PC-9 (cell line): ENCODE results near the gene LENG1. TPM values are rescaled to one million over a fixed set of nuclear protein-coding genes. Genes with fewer than 3 reads are reported as not detected.

Experiments
- BruUV-seq: library from RNA; stranded (reverse); fragments of 400-500 nt; replicated peaks from 2 replicates; lab custom pipeline; 2021; lab: Mats Ljungman, UMichigan
- CTCF ChIA-PET: fragments of 300-600 bp; sonication (Branson Sonifier 250); formaldehyde crosslinking; loops from one replicate; lab custom pipeline; 2022; ENCODE audit warnings: antibody characterized with exemption; lab: Charles Lee
- POLR2A ChIA-PET: fragments of 300-600 bp; sonication (Branson Sonifier 250); formaldehyde crosslinking; loops from one replicate; lab custom pipeline; 2022; ENCODE audit warnings: antibody characterized with exemption; ENCODE audit not compliant: unreplicated experiment; lab: Charles Lee
- DNase-seq, 2 experiments: peaks; one replicate each; pipeline versions ENCODE4 v3.0.0 to v3.0.0-alpha.2; 2015 to 2022; ENCODE audit warnings: mixed read lengths in 1 of 2
- H2AFZ ChIP-seq: fragments of 200-600 bp; sonication (generic); 2 replicates; pipeline ENCODE4 v1.8.1; 2017; ENCODE audit warnings: antibody characterized with exemption
- H3F3A ChIP-seq: fragments of 200-600 bp; sonication (generic); 2 replicates; pipeline ENCODE4 v1.8.1; 2017; ENCODE audit warnings: antibody characterized with exemption, mild to moderate bottlenecking, low read depth; ENCODE audit not compliant: insufficient read depth
- H3K27ac ChIP-seq: fragments of 200-600 bp; sonication (generic); 2 replicates; pipeline ENCODE4 v1.6.1; 2016; ENCODE audit warnings: mixed run types
- H3K27me3 ChIP-seq: fragments of 200-600 bp; sonication (generic); 2 replicates; pipeline ENCODE4 v1.6.1; 2016; ENCODE audit warnings: low read depth, mixed run types; ENCODE audit not compliant: insufficient read depth
- H3K36me3 ChIP-seq: fragments of 200-600 bp; sonication (generic); 2 replicates; pipeline ENCODE4 v1.6.1; 2016; ENCODE audit warnings: low read depth, mixed run types
- H3K4me1 ChIP-seq: fragments of 200-600 bp; sonication (generic); replicated peaks from 2 replicates; pipeline ENCODE4 v1.6.1; 2016; ENCODE audit warnings: mixed run types; ENCODE audit not compliant: insufficient read depth
- H3K4me2 ChIP-seq: fragments of 200-600 bp; sonication (generic); 2 replicates; pipeline ENCODE4 v1.6.1; 2017; ENCODE audit warnings: mixed run types
- H3K4me3 ChIP-seq: fragments of 200-600 bp; sonication (generic); 2 replicates; pipeline ENCODE4 v1.6.1; 2016; ENCODE audit warnings: mixed run types
- H3K79me2 ChIP-seq: fragments of 200-600 bp; sonication (generic); 2 replicates; pipeline ENCODE4 v1.6.1; 2017; ENCODE audit warnings: low read depth, mixed run types
- H3K9me2 ChIP-seq: fragments of 200-600 bp; sonication (generic); 2 replicates; pipeline ENCODE4 v1.8.1; 2017; ENCODE audit warnings: mild to moderate bottlenecking; ENCODE audit not compliant: insufficient read depth
- H3K9me3 ChIP-seq: fragments of 200-600 bp; sonication (generic); 2 replicates; pipeline ENCODE4 v1.8.1; 2016; ENCODE audit warnings: low read depth; ENCODE audit not compliant: insufficient read depth
- H4K20me1 ChIP-seq: fragments of 200-600 bp; sonication (generic); 2 replicates; pipeline ENCODE4 v1.8.1; 2017; ENCODE audit not compliant: insufficient read depth
- CTCF ChIP-seq: fragments of 200-600 bp; sonication (generic); conservative IDR thresholded peaks from 2 replicates; pipeline ENCODE4 v1.6.1; 2017; ENCODE audit warnings: mixed run types, antibody characterized with exemption, mild to moderate bottlenecking, moderate library complexity
- EZH2 ChIP-seq: fragments of 200-600 bp; sonication (generic); IDR thresholded peaks from 2 replicates; pipeline ENCODE4 v1.8.0; 2017; ENCODE audit warnings: antibody characterized with exemption, low read depth
- intact Hi-C: fragments of 100-400 bp; cut with micrococcal nuclease; formaldehyde crosslinking; loops from one replicate; pipeline ENCODE4 v1.10.0; 2022; ENCODE audit not compliant: unreplicated experiment
- total RNA-seq: library from RNA; stranded (reverse); gene quantifications from 2 replicates; pipeline ENCODE4 v1.2.3, GENCODE V29; 2021

LENG1 gene
- total RNA-seq, 1 experiment from 2014 or later, result 6.7 TPM

GRCh38 chr19:54206030-54206830 is 46.7 kb upstream of the LENG1 start:
- peaks cover 57% of the 10 kb centered on the region for H3K79me2 ChIP-seq
- peaks cover 86% of the 10 kb centered on the region for H4K20me1 ChIP-seq
- H3K9me2 ChIP-seq, result no peaks in the 10 kb centered on the region
- peaks cover 94% of the 10 kb centered on the region for H3F3A ChIP-seq
- H3K4me2 ChIP-seq, result no peak overlapping the region
- POLR2A ChIA-PET, result interaction anchor here (0.6 to 0.9 kb wide), 2 partner anchors 17 to 51 kb away, joined by 5 to 6 read pairs; partner anchors contain the start of gene MBOAT7
- H3K27ac ChIP-seq, result no peak overlapping the region
- H2AFZ ChIP-seq, result no peak overlapping the region
- intact Hi-C loops, result no loop called here
- CTCF ChIA-PET, result no interaction called here
- no peak for DNase-seq
- H3K36me3 ChIP-seq, result peaks cover 59% of the 10 kb centered on the region
- H3K9me3 ChIP-seq, result no peaks in the 10 kb centered on the region
- H3K4me3 ChIP-seq, result no peak overlapping the region
- H3K27me3 ChIP-seq, result no peaks in the 10 kb centered on the region
- no TSS peak for BruUV-seq
- no peak for TF ChIP-seq CTCF
- no peak for TF ChIP-seq EZH2
- H3K4me1 ChIP-seq, result peaks cover 68% of the 10 kb centered on the region

GRCh38 chr19:54204767-54205468 is 45.4 kb upstream of the LENG1 start:
- Histone ChIP-seq H3F3A (peaks cover 90% of the 10 kb centered on the region), H3K4me2 (peak overlapping the region; percentile 94), H3K4me3 (no peak overlapping the region), H3K9me2 (no peaks in the 10 kb centered on the region), H3K36me3 (peaks cover 61% of the 10 kb centered on the region), H4K20me1 (peaks cover 88% of the 10 kb centered on the region), H2AFZ (no peak overlapping the region), H3K9me3 (no peaks in the 10 kb centered on the region), H3K27me3 (no peaks in the 10 kb centered on the region), H3K79me2 (peaks cover 62% of the 10 kb centered on the region), H3K27ac (0 out of 2 replicates have a peak overlapping the region, but pooled peaks have one; percentile 0), H3K4me1 (peaks cover 62% of the 10 kb centered on the region)
- CTCF ChIA-PET, result no interaction called here
- BruUV-seq, result no TSS peak
- POLR2A ChIA-PET, result interaction anchor here (0.6 kb wide), 1 partner anchor 14 kb away, joined by 4 read pairs; no protein-coding TSS in a partner anchor
- intact Hi-C loops, result no loop called here
- TF ChIP-seq CTCF (no peak), EZH2 (no peak)
- DNase-seq, result no peak

- peaks cover 72% of the 10 kb centered on the region for H4K20me1 ChIP-seq
- peak overlapping the region; percentile 94 for H3K4me2 ChIP-seq
- peak overlapping the region; percentile 85; the same call in 1 of the 2 replicates for H3K27ac ChIP-seq
- CTCF ChIA-PET, result no interaction called here
- H3K9me3 ChIP-seq, result no peaks in the 10 kb centered on the region
- peaks cover 61% of the 10 kb centered on the region for H3K36me3 ChIP-seq
- no peaks in the 10 kb centered on the region for H3K9me2 ChIP-seq
- no peaks in the 10 kb centered on the region for H3K27me3 ChIP-seq
- peak overlapping the region; percentile 82; the same call in 1 of the 2 replicates for H3K4me3 ChIP-seq
- H2AFZ ChIP-seq, result no peak overlapping the region
- BruUV-seq, result no TSS peak
- peaks cover 74% of the 10 kb centered on the region for H3F3A ChIP-seq
- H3K4me1 ChIP-seq, result peaks cover 47% of the 10 kb centered on the region
- intact Hi-C loops, result no loop called here
- H3K79me2 ChIP-seq, result peaks cover 62% of the 10 kb centered on the region
- POLR2A ChIA-PET, result no interaction called here
- DNase-seq, result no peak
- TF ChIP-seq CTCF (no peak), EZH2 (no peak)
Measured at GRCh38 chr19:54203151-54203611, 43.7 kb upstream of the LENG1 start.
